ENCODE measurements around the gene ATP6V1B1. TPM values are rescaled to one million over a fixed set of nuclear protein-coding genes. Genes with fewer than 3 reads are reported as not detected.

ATP6V1B1 gene
- total RNA-seq, 4 donors from 2014 or later, result 22.7 to 66.9 (median 39.5) TPM

- TF ChIP-seq EP300 (IDR thresholded peaks at IDR 0.05) (no peak), POLR2AphosphoS5 (IDR thresholded peaks at IDR 0.05) (no peak), POLR2A (IDR thresholded peaks at IDR 0.05) (no peak)
- TF ChIP-seq, protein P1, sequence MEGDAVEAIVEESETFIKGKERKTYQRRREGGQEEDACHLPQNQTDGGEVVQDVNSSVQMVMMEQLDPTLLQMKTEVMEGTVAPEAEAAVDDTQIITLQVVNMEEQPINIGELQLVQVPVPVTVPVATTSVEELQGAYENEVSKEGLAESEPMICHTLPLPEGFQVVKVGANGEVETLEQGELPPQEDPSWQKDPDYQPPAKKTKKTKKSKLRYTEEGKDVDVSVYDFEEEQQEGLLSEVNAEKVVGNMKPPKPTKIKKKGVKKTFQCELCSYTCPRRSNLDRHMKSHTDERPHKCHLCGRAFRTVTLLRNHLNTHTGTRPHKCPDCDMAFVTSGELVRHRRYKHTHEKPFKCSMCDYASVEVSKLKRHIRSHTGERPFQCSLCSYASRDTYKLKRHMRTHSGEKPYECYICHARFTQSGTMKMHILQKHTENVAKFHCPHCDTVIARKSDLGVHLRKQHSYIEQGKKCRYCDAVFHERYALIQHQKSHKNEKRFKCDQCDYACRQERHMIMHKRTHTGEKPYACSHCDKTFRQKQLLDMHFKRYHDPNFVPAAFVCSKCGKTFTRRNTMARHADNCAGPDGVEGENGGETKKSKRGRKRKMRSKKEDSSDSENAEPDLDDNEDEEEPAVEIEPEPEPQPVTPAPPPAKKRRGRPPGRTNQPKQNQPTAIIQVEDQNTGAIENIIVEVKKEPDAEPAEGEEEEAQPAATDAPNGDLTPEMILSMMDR (IDR thresholded peaks at IDR 0.05), result no peak
- DNase-seq (ENCODE audit: low spot score in 2 of 2), result no peak
- H3K9me3 ChIP-seq, result no peaks in the 10 kb centered on the region
- 79% methylated on average over 4 of the region's 4 CpGs for WGBS
- no peaks in the 10 kb centered on the region for H3K27me3 ChIP-seq
- no peaks in the 10 kb centered on the region for H3K36me3 ChIP-seq
- H3K27ac ChIP-seq, result no peak overlapping the region
- no peak overlapping the region for H3K4me3 ChIP-seq
- H3K4me1 ChIP-seq, result no peaks in the 10 kb centered on the region
Measured at GRCh38 chr2:70930371-70931329, 5.0 kb upstream of the ATP6V1B1 start.

DNA sequence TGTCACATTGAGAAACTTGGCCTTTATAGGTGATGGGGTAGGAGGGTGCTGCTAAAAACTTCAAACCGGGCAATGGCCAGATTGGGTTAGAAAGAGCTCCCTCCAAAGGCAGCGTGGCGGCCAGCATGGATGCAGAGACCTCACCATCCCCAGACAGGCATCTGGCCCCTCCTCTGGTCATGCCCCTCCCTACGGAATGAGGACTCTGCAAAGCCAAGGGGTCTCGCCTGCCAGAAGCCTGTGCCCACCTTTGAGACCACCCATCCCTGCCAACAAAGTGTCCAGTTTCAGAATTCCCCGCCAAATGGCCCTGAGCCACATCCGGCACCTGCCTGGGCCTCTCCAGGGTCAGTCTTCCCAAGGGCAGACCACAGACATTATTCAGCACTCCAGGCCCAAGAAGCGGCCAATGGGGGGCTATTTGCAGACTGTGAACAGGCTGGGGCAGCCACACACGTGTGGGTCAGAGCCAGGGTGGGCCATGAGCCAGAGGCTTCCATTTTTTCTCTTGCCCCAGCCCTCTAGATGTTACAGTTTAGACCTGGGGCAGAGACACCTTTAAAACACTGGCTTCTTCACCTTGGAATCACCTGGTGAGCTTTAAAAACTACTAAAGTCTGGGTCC is 4.2 kb upstream of the ATP6V1B1 start:
- H3K4me1 ChIP-seq, result no peaks in the 10 kb centered on the region
- TF ChIP-seq, protein P1 (IDR thresholded peaks at IDR 0.05), result no peak
- no peak for TF ChIP-seq EP300 (IDR thresholded peaks at IDR 0.05)
- no peak for TF ChIP-seq POLR2AphosphoS5 (IDR thresholded peaks at IDR 0.05)
- TF ChIP-seq POLR2A (IDR thresholded peaks at IDR 0.05), result no peak
- no peaks in the 10 kb centered on the region for H3K27me3 ChIP-seq
- no peaks in the 10 kb centered on the region for H3K36me3 ChIP-seq
- no peak for DNase-seq (ENCODE audit: low spot score in 2 of 2)
- WGBS, result 77% methylated on average over 5 of the region's 9 CpGs
- no peaks in the 10 kb centered on the region for H3K9me3 ChIP-seq
- no peak overlapping the region for H3K27ac ChIP-seq
- H3K4me3 ChIP-seq, result no peak overlapping the region

- DNase-seq (ENCODE audit: low spot score in 2 of 2), result no peak
- TF ChIP-seq POLR2AphosphoS5 (IDR thresholded peaks at IDR 0.05), result no peak
- TF ChIP-seq, protein P1 (IDR thresholded peaks at IDR 0.05), result no peak
- TF ChIP-seq EP300 (IDR thresholded peaks at IDR 0.05), result no peak
- no peak for TF ChIP-seq POLR2A (IDR thresholded peaks at IDR 0.05)
- Histone ChIP-seq H3K36me3 (no peaks in the 10 kb centered on the region), H3K27ac (no peak overlapping the region), H3K4me3 (no peak overlapping the region), H3K9me3 (no peaks in the 10 kb centered on the region), H3K4me1 (no peaks in the 10 kb centered on the region), H3K27me3 (no peaks in the 10 kb centered on the region)
- WGBS, result 91% methylated on average over 19 of the region's 21 CpGs
Measured at GRCh38 chr2:70932631-70933230, 3.0 kb upstream of the ATP6V1B1 start.

GRCh38 chr2:70934981-70935380 is 719 bp upstream of the ATP6V1B1 start:
- WGBS, result 95% methylated on average over 1 of the region's 1 CpG
- Histone ChIP-seq H3K4me1 (no peaks in the 10 kb centered on the region), H3K36me3 (no peaks in the 10 kb centered on the region), H3K9me3 (no peaks in the 10 kb centered on the region), H3K4me3 (no peak overlapping the region), H3K27me3 (peaks cover 11% of the 10 kb centered on the region), H3K27ac (no peak overlapping the region)
- TF ChIP-seq POLR2AphosphoS5 (IDR thresholded peaks at IDR 0.05), result no peak
- TF ChIP-seq, protein P1 (IDR thresholded peaks at IDR 0.05), result no peak
- no peak for TF ChIP-seq EP300 (IDR thresholded peaks at IDR 0.05)
- no peak for TF ChIP-seq POLR2A (IDR thresholded peaks at IDR 0.05)
- DNase-seq (ENCODE audit: low spot score in 2 of 2), result no peak

Data from suprapubic skin (tissue), 4 donors.